HG02943 (cell line): ENCODE data around the gene ZGPAT.

Experiments used
- ATAC-seq: cut with Tn5 transposase; IDR thresholded peaks from one replicate; pipeline ENCODE4 v1.9.1; 2021; ENCODE audit warnings: mild to moderate bottlenecking, low read depth, moderate library complexity; ENCODE audit not compliant: unreplicated experiment

ZGPAT gene

GRCh38 chr20:63732118-63733095 is 24.6 kb downstream of the ZGPAT start:
- ATAC-seq: no peak

GRCh38 chr20:63733117-63733516 is 25.3 kb downstream of the ZGPAT start:
- ATAC-seq: no peak

- no peak for ATAC-seq
Observed at GRCh38 chr20:63733579-63734081, 25.8 kb downstream of the ZGPAT start.

GRCh38 chr20:63734111-63734945 is 26.5 kb downstream of the ZGPAT start:
- ATAC-seq: no peak

- no peak for ATAC-seq
Observed at GRCh38 chr20:63734946-63735858, 27.4 kb downstream of the ZGPAT start.

- no peak for ATAC-seq
Observed at GRCh38 chr20:63735859-63736718, 28.2 kb downstream of the ZGPAT start, which contains the start of gene LIME1. LIME1 (plus strand) TSS chr20:63736664; CDS start chr20:63737550, 886 bp downstream.

GRCh38 chr20:63736893-63737694 is 29.3 kb downstream of the ZGPAT start:
- no peak for ATAC-seq

GRCh38 chr20:63737695-63737944 is 29.8 kb downstream of the ZGPAT start:
- no peak for ATAC-seq

- ATAC-seq: no peak
Observed at GRCh38 chr20:63737945-63738686, 30.3 kb downstream of the ZGPAT start.

GRCh38 chr20:63738687-63739129 is 30.9 kb downstream of the ZGPAT start:
- no peak for ATAC-seq

GRCh38 chr20:63739130-63740069 is 31.6 kb downstream of the ZGPAT start, which contains the start of gene SLC2A4RG:
SLC2A4RG (plus strand) TSS chr20:63739776; CDS start chr20:63739913, 137 bp downstream.
- no peak for ATAC-seq

GRCh38 chr20:63740070-63740626 is 32.3 kb downstream of the ZGPAT start:
- ATAC-seq: no peak

- ATAC-seq: no peak
Observed at GRCh38 chr20:63740627-63741353, 33.0 kb downstream of the ZGPAT start.

GRCh38 chr20:63741354-63741675 is 33.5 kb downstream of the ZGPAT start:
- ATAC-seq: no peak

- no peak for ATAC-seq
Observed at GRCh38 chr20:63741676-63742380, 34.0 kb downstream of the ZGPAT start.
